Nephron progenitor cell (in vitro differentiated cells): Measurements from ENCODE around the gene SLC38A1.

Experiments used
- DNase-seq: peaks from one replicate; pipeline ENCODE4 v3.0.0; 2021
- H3K27ac Mint-ChIP-seq: 2 replicates; pipeline ENCODE4 v1.8.0; 2021; ENCODE audit warnings: mild to moderate bottlenecking, moderate library complexity, mixed read lengths
- H3K27me3 Mint-ChIP-seq: 2 replicates; pipeline ENCODE4 v1.8.0; 2021; ENCODE audit warnings: mild to moderate bottlenecking, low read depth, mixed read lengths; ENCODE audit not compliant: poor library complexity
- H3K36me3 Mint-ChIP-seq: 2 replicates; pipeline ENCODE4 v1.8.0; 2021; ENCODE audit warnings: low read depth, mixed read lengths
- H3K4me1 Mint-ChIP-seq: 2 replicates; pipeline ENCODE4 v1.8.0; 2021; ENCODE audit warnings: mixed read lengths
- H3K4me3 Mint-ChIP-seq: 2 replicates; pipeline ENCODE4 v1.8.0; 2021; ENCODE audit warnings: mild to moderate bottlenecking, moderate library complexity, mixed read lengths
- H3K9me3 Mint-ChIP-seq: 2 replicates; pipeline ENCODE4 v1.8.0; 2021; ENCODE audit warnings: mild to moderate bottlenecking, moderate library complexity, mixed read lengths
- CTCF ChIP-seq: fragments of 200-600 bp; sonication (generic); IDR thresholded peaks from 2 replicates; pipeline ENCODE4 v1.5.0; 2021; ENCODE audit warnings: antibody characterized with exemption

The SLC38A1 gene

DNA sequence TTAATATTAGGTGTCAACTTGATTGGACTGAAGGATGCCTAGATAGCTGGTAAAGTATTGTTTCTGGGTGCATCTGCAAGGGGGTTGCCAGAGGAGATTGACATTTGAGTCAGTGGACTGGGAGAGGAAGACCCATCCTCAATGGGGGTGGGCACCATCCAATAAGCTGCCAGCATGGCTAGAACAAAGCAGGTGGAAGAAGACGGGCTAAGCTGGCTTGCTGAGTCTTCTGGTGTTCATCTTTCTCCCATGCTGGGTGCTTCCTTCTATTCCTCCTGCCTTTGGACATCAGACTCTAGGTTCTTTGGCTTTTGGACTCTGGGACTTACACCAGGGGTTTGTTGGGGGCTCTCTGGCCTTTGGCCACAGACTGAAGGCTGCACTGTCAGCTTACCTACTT, 87.4 kb downstream of the SLC38A1 start:
- no peak overlapping the region for H3K27ac Mint-ChIP-seq
- H3K4me3 Mint-ChIP-seq, result no peak overlapping the region
- H3K9me3 Mint-ChIP-seq, result no peaks in the 10 kb centered on the region
- no peaks in the 10 kb centered on the region for H3K27me3 Mint-ChIP-seq
- no peak for TF ChIP-seq CTCF
- no peak for DNase-seq
- H3K4me1 Mint-ChIP-seq, result peaks cover 6% of the 10 kb centered on the region
- peaks cover 11% of the 10 kb centered on the region for H3K36me3 Mint-ChIP-seq

DNA sequence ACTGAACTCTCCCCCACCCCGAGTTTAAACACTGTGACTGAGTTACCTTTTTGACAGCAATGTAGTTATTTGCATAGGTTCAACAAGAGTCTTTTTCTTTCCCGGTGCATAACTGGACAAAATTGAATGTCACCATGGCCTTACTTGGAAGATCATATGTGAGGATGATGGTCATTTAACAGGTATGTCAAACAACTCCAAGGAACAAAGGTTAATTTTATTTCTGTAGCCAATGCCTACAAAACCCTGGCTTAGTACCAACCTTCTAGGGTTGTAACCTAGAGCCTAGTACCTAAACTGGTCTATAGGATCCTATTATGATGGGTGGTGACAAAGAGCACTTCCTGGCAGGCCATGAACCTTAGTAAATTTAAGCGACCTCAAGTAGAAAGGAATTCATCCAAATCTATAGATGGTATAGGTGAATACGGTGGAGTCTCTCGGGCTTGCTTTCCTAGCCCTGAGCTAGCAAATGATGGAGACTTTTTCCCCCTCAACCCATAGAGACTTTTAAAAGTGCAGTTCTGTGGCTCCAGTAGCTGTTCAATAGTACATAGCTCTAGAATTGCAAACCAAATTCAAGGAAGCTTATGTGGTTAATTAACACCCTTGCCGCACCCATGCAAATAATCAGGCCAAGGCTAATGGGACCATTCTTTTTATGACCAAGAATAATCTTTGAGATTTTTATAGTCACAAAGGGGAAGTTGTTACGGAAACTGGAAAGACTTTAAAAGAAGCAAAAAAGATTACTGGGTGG, 89.0 kb downstream of the SLC38A1 start:
- peaks cover 6% of the 10 kb centered on the region for H3K4me1 Mint-ChIP-seq
- H3K27ac Mint-ChIP-seq, result no peak overlapping the region
- H3K9me3 Mint-ChIP-seq, result no peaks in the 10 kb centered on the region
- no peaks in the 10 kb centered on the region for H3K27me3 Mint-ChIP-seq
- no peak for TF ChIP-seq CTCF
- no peak overlapping the region for H3K4me3 Mint-ChIP-seq
- DNase-seq, result no peak
- peaks cover 11% of the 10 kb centered on the region for H3K36me3 Mint-ChIP-seq

DNA sequence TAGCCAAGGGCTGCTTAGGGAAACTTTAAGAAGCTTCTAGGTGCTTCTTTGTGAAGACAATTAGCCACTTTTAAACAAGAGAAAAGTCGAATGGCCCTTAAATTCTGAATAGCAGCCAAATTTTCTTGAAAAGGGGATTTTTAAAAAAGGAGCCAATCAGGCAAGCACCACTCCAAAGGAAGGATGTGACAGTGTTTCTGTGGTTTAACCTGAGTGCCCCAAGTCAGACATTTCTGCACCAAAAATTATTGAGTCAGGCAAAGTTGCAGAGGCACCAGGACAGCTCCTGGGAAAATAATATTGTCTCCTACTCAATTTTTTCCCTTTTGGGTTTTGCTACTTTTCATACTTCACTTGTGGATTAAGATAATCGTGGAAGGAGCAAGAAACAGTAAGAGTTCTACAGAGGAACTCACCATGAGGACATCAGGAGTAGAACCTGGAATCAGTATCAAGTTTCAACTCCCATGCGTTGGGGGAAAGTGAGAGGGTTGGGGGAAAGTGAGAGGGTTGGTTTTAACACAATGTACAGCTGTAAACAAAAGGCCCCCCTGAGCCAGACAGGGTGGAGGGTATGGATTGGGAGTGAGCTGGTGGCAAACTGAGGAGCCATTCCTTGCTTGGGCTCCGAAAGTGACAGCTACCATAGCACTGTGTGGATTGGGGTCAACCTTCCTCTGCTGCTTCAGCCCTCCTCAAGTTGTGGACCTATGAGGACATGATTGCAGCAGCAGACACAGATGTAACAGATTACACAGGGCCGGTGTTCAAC, 90.8 kb downstream of the SLC38A1 start:
- H3K36me3 Mint-ChIP-seq, result peaks cover 5% of the 10 kb centered on the region
- H3K4me1 Mint-ChIP-seq, result peaks cover 16% of the 10 kb centered on the region
- DNase-seq, result no peak
- H3K27me3 Mint-ChIP-seq, result no peaks in the 10 kb centered on the region
- H3K9me3 Mint-ChIP-seq, result no peaks in the 10 kb centered on the region
- H3K27ac Mint-ChIP-seq, result no peak overlapping the region
- no peak for TF ChIP-seq CTCF
- no peak overlapping the region for H3K4me3 Mint-ChIP-seq

GRCh38 chr12:46177025-46177424, 91.8 kb downstream of the SLC38A1 start:
- no peak overlapping the region for H3K4me3 Mint-ChIP-seq
- no peak for TF ChIP-seq CTCF
- no peaks in the 10 kb centered on the region for H3K36me3 Mint-ChIP-seq
- no peak for DNase-seq
- peaks cover 16% of the 10 kb centered on the region for H3K4me1 Mint-ChIP-seq
- H3K9me3 Mint-ChIP-seq, result no peaks in the 10 kb centered on the region
- no peak overlapping the region for H3K27ac Mint-ChIP-seq
- H3K27me3 Mint-ChIP-seq, result no peaks in the 10 kb centered on the region

DNA sequence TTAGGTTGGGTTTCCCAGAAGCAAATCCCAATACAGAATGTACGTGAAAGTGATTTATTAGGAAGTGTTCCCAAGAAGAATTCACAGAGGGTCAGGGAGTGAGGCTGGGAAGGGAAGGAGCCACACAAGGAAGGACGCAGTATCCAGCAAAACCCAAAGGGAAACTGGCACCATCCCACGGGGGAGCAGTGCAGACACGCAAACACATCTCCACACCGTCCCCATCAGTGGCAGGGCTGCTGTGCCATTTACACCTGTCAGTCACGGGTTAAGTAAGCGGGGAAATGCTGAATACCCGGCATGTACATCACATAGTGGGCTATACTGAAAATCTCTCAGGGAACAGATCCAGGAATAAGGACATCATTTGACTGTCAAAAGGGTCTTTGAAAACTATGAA, 93.9 kb downstream of the SLC38A1 start:
- no peak for DNase-seq
- no peaks in the 10 kb centered on the region for H3K36me3 Mint-ChIP-seq
- no peaks in the 10 kb centered on the region for H3K27me3 Mint-ChIP-seq
- H3K4me3 Mint-ChIP-seq, result no peak overlapping the region
- no peaks in the 10 kb centered on the region for H3K9me3 Mint-ChIP-seq
- no peak overlapping the region for H3K27ac Mint-ChIP-seq
- H3K4me1 Mint-ChIP-seq, result peaks cover 16% of the 10 kb centered on the region
- TF ChIP-seq CTCF, result no peak
